ENCODE data around the gene SPRYD3.

SPRYD3 gene

GRCh38 chr12:53063708-53064612, 15.2 kb downstream of the SPRYD3 start:
- TF ChIP-seq CTCF (IDR thresholded peaks at IDR 0.05; ENCODE audit: borderline replicate concordance, insufficient read depth, low read depth, low read length): no peak
- H3K4me3 ChIP-seq (ENCODE audit: low read depth, low read length): no peak overlapping the region

- no peak for TF ChIP-seq CTCF (IDR thresholded peaks at IDR 0.05; ENCODE audit: borderline replicate concordance, insufficient read depth, low read depth, low read length)
- no peak overlapping the region for H3K4me3 ChIP-seq (ENCODE audit: low read depth, low read length)
Observed at GRCh38 chr12:53062977-53063707, 16.0 kb downstream of the SPRYD3 start.

GRCh38 chr12:53062011-53062961, 16.9 kb downstream of the SPRYD3 start:
- TF ChIP-seq CTCF (IDR thresholded peaks at IDR 0.05; ENCODE audit: borderline replicate concordance, insufficient read depth, low read depth, low read length): no peak
- no peak overlapping the region for H3K4me3 ChIP-seq (ENCODE audit: low read depth, low read length)

- TF ChIP-seq CTCF (IDR thresholded peaks at IDR 0.05; ENCODE audit: borderline replicate concordance, insufficient read depth, low read depth, low read length): peak; percentile 23; the same call in 1 of the 2 replicates
- H3K4me3 ChIP-seq (ENCODE audit: low read depth, low read length): no peak overlapping the region
Observed at GRCh38 chr12:53061404-53062010, 17.7 kb downstream of the SPRYD3 start.

GRCh38 chr12:53060721-53061276, 18.4 kb downstream of the SPRYD3 start:
- TF ChIP-seq CTCF (IDR thresholded peaks at IDR 0.05; ENCODE audit: borderline replicate concordance, insufficient read depth, low read depth, low read length): no peak
- H3K4me3 ChIP-seq (ENCODE audit: low read depth, low read length): no peak overlapping the region

GRCh38 chr12:53060064-53060720, 19.0 kb downstream of the SPRYD3 start:
- no peak overlapping the region for H3K4me3 ChIP-seq (ENCODE audit: low read depth, low read length)
- TF ChIP-seq CTCF (IDR thresholded peaks at IDR 0.05; ENCODE audit: borderline replicate concordance, insufficient read depth, low read depth, low read length): no peak
